Loucy (cell line): ENCODE data around the gene TSSK1B.
"Not testable (repeated sequence)": the region's sequence is repeated elsewhere in the genome, so short reads cannot be mapped to it uniquely, and the experiment has no call there.

Experiments
- EZH2phosphoT487 ChIP-seq: fragments of 200-600 bp; IDR thresholded peaks from 2 replicates; pipeline ENCODE4 v1.6.1; 2018; ENCODE audit warnings: antibody characterized with exemption, mild to moderate bottlenecking, moderate library complexity, borderline replicate concordance
- TF ChIP-seq, protein P1 (sequence below): fragments of 200-600 bp; sonication (generic); conservative IDR thresholded peaks from 2 replicates; pipeline ENCODE4 v1.5.1; 2014; ENCODE audit warnings: mild to moderate bottlenecking, antibody characterized with exemption, low read length

DNA sequence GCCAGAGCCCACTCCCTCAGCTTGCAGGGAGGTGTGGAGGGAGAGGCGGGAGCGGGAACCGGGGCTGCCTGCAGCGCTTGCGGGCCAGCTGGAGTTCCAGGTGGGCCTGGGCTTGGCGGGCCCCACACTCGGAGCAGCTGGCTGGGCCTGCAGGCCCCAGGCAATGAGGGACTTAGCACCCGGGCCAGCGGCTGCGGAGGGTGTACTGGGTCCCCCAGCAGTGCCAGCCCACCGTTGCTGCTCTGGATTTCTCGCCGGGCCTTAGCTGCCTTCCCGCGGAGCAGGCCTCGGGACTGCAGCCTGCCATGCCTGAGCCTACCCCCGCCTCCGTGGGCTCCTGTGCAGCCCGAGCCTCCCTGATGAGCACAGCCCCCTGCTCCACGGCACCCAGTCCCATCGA, 22.3 kb upstream of the TSSK1B start:
- TF ChIP-seq, protein P1, sequence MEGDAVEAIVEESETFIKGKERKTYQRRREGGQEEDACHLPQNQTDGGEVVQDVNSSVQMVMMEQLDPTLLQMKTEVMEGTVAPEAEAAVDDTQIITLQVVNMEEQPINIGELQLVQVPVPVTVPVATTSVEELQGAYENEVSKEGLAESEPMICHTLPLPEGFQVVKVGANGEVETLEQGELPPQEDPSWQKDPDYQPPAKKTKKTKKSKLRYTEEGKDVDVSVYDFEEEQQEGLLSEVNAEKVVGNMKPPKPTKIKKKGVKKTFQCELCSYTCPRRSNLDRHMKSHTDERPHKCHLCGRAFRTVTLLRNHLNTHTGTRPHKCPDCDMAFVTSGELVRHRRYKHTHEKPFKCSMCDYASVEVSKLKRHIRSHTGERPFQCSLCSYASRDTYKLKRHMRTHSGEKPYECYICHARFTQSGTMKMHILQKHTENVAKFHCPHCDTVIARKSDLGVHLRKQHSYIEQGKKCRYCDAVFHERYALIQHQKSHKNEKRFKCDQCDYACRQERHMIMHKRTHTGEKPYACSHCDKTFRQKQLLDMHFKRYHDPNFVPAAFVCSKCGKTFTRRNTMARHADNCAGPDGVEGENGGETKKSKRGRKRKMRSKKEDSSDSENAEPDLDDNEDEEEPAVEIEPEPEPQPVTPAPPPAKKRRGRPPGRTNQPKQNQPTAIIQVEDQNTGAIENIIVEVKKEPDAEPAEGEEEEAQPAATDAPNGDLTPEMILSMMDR, result not testable (repeated sequence)
- not testable (repeated sequence) for TF ChIP-seq EZH2phosphoT487
